ENCODE data around the gene TRAPPC6A. TPM values are rescaled to one million over a fixed set of nuclear protein-coding genes. Genes with fewer than 3 reads are reported as not detected.

TRAPPC6A gene
- total and polyA plus RNA-seq, 2 of the 13 experiments (the other 11 are each of a cell fraction or from before 2014, with no cell fraction given) = 6.5 to 21.0 TPM

GRCh38 chr19:45150751-45151281, 27.2 kb downstream of the TRAPPC6A start:
- H3K36me3 ChIP-seq (replicated peaks in 1 of 2; ENCODE audit: control insufficient read depth in 1 of 2, insufficient read depth in 2 of 2, low read length in 2 of 2) = no peaks in the 10 kb centered on the region
- intact Hi-C loops (cut with micrococcal nuclease; ENCODE audit: unreplicated experiment) = no loop called here
- in situ Hi-C loops (cut with HindIII; ENCODE audit: extremely low pct_ligation_motif_present, low pct_unique_long_range_greater_than_20kb) = no loop called here
- H3K27me3 ChIP-seq (ENCODE audit: control insufficient read depth in 1 of 2, insufficient read depth in 2 of 2, low read length in 2 of 2) = peaks cover 0 to 3% of the 10 kb centered on the region in 2 experiments; a peak in 1 of 5 replicates
- no peak overlapping the region for H3K9ac ChIP-seq (ENCODE audit: insufficient read depth, low read depth, low read length)
- H3K4me3 ChIP-seq (replicated peaks in 1 of 3; ENCODE audit: insufficient read depth in 1 of 3, low read depth in 2 of 3, low read length in 3 of 3) = no peak overlapping the region
- no peaks in the 10 kb centered on the region for H3K9me3 ChIP-seq (ENCODE audit: low read length)
- H4K20me1 ChIP-seq (ENCODE audit: insufficient read depth, low read length) = no peaks in the 10 kb centered on the region
- ChIA-PET CTCF (ENCODE audit: low intra/inter-chr PET ratio, low total read pairs) (no interaction called here), POLR2A (interaction anchor here (1.0 kb wide), 1 partner anchor 16 kb away, joined by 4 read pairs; no protein-coding TSS in a partner anchor)
- no peak overlapping the region for H3K27ac ChIP-seq (ENCODE audit: extremely low read length, insufficient read depth, low read length)
- peaks cover 43% of the 10 kb centered on the region for H3K4me1 ChIP-seq (ENCODE audit: insufficient read depth, low read length)
- no TSS peak for BruUV-seq (replicated peaks)
- no peak for DNase-seq (ENCODE audit: low spot score)
- H3K4me2 ChIP-seq (ENCODE audit: low read depth, low read length) = peak overlapping the region; percentile 18; the same call in 1 of the 2 replicates
- whole genome bisulfite sequencing (ENCODE audit: low lambda C conversion rate) = no CpG with 5 or more reads among the region's 4 CpGs
- no peaks in the 10 kb centered on the region for H3K79me2 ChIP-seq (ENCODE audit: insufficient read depth, low read length)
- no peak for FAIRE-seq
- H2AFZ ChIP-seq (ENCODE audit: low read length) = no peak overlapping the region
- peak; percentile 18 for ATAC-seq
- TF ChIP-seq ZFP36L2 (CRISPR knock-in tag; IDR thresholded peaks at IDR 0.05) (no peak), SALL1 (CRISPR knock-in tag; IDR thresholded peaks at IDR 0.05) (peak; percentile 40), SRF (IDR thresholded peaks at IDR 0.05; ENCODE audit: low read depth, low read length) (no peak), EEA1 (CRISPR knock-in tag; IDR thresholded peaks at IDR 0.05; ENCODE audit: borderline replicate concordance) (no peak)
- TF ChIP-seq, protein P1, sequence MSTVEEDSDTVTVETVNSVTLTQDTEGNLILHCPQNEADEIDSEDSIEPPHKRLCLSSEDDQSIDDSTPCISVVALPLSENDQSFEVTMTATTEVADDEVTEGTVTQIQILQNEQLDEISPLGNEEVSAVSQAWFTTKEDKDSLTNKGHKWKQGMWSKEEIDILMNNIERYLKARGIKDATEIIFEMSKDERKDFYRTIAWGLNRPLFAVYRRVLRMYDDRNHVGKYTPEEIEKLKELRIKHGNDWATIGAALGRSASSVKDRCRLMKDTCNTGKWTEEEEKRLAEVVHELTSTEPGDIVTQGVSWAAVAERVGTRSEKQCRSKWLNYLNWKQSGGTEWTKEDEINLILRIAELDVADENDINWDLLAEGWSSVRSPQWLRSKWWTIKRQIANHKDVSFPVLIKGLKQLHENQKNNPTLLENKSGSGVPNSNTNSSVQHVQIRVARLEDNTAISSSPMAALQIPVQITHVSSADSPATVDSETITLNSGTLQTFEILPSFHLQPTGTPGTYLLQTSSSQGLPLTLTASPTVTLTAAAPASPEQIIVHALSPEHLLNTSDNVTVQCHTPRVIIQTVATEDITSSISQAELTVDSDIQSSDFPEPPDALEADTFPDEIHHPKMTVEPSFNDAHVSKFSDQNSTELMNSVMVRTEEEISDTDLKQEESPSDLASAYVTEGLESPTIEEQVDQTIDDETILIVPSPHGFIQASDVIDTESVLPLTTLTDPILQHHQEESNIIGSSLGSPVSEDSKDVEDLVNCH (CRISPR knock-in tag; IDR thresholded peaks at IDR 0.05) = no peak
- TF ChIP-seq, protein P2, sequence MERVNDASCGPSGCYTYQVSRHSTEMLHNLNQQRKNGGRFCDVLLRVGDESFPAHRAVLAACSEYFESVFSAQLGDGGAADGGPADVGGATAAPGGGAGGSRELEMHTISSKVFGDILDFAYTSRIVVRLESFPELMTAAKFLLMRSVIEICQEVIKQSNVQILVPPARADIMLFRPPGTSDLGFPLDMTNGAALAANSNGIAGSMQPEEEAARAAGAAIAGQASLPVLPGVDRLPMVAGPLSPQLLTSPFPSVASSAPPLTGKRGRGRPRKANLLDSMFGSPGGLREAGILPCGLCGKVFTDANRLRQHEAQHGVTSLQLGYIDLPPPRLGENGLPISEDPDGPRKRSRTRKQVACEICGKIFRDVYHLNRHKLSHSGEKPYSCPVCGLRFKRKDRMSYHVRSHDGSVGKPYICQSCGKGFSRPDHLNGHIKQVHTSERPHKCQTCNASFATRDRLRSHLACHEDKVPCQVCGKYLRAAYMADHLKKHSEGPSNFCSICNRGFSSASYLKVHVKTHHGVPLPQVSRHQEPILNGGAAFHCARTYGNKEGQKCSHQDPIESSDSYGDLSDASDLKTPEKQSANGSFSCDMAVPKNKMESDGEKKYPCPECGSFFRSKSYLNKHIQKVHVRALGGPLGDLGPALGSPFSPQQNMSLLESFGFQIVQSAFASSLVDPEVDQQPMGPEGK (CRISPR knock-in tag; IDR thresholded peaks at IDR 0.05) = peak; percentile 42; the same call in 1 of the 2 replicates
- TF ChIP-seq, protein P3, sequence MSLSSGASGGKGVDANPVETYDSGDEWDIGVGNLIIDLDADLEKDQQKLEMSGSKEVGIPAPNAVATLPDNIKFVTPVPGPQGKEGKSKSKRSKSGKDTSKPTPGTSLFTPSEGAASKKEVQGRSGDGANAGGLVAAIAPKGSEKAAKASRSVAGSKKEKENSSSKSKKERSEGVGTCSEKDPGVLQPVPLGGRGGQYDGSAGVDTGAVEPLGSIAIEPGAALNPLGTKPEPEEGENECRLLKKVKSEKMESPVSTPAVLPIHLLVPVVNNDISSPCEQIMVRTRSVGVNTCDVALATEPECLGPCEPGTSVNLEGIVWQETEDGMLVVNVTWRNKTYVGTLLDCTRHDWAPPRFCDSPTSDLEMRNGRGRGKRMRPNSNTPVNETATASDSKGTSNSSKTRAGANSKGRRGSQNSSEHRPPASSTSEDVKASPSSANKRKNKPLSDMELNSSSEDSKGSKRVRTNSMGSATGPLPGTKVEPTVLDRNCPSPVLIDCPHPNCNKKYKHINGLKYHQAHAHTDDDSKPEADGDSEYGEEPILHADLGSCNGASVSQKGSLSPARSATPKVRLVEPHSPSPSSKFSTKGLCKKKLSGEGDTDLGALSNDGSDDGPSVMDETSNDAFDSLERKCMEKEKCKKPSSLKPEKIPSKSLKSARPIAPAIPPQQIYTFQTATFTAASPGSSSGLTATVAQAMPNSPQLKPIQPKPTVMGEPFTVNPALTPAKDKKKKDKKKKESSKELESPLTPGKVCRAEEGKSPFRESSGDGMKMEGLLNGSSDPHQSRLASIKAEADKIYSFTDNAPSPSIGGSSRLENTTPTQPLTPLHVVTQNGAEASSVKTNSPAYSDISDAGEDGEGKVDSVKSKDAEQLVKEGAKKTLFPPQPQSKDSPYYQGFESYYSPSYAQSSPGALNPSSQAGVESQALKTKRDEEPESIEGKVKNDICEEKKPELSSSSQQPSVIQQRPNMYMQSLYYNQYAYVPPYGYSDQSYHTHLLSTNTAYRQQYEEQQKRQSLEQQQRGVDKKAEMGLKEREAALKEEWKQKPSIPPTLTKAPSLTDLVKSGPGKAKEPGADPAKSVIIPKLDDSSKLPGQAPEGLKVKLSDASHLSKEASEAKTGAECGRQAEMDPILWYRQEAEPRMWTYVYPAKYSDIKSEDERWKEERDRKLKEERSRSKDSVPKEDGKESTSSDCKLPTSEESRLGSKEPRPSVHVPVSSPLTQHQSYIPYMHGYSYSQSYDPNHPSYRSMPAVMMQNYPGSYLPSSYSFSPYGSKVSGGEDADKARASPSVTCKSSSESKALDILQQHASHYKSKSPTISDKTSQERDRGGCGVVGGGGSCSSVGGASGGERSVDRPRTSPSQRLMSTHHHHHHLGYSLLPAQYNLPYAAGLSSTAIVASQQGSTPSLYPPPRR (CRISPR knock-in tag; IDR thresholded peaks at IDR 0.05; ENCODE audit: borderline replicate concordance) = 0 out of 2 replicates have a peak, but pooled peaks have one; percentile 28
- TF ChIP-seq, protein P4, sequence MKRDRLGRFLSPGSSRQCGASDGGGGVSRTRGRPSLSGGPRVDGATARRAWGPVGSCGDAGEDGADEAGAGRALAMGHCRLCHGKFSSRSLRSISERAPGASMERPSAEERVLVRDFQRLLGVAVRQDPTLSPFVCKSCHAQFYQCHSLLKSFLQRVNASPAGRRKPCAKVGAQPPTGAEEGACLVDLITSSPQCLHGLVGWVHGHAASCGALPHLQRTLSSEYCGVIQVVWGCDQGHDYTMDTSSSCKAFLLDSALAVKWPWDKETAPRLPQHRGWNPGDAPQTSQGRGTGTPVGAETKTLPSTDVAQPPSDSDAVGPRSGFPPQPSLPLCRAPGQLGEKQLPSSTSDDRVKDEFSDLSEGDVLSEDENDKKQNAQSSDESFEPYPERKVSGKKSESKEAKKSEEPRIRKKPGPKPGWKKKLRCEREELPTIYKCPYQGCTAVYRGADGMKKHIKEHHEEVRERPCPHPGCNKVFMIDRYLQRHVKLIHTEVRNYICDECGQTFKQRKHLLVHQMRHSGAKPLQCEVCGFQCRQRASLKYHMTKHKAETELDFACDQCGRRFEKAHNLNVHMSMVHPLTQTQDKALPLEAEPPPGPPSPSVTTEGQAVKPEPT (CRISPR knock-in tag; IDR thresholded peaks at IDR 0.05; ENCODE audit: low read depth) = no peak

Measured in HepG2 (cell line).